Transverse colon (tissue), 4 donors: ENCODE measurements around the gene STAT3.

Experiments
- CTCF ChIP-seq, 5 experiments: fragments of 200-600 bp in 3 of 5; fragments of 450-650 bp in 2 of 5; sonication (generic) in 3 of 5; IDR thresholded peaks; 1 replicate in 2 of 5; 2 replicates in 3 of 5; pipeline ENCODE4 v1.5.1; 2016 to 2017; ENCODE audit warnings: antibody characterized with exemption in 5 of 5, inconsistent platforms in 3 of 5, mild to moderate bottlenecking in 2 of 5, moderate library complexity in 1 of 5
- POLR2A ChIP-seq: fragments of 450-650 bp; IDR thresholded peaks from one replicate; pipeline ENCODE4 v1.6.1; 2016; ENCODE audit warnings: antibody characterized with exemption, mild to moderate bottlenecking, moderate library complexity
- POLR2AphosphoS5 ChIP-seq, 3 donors: sonication (generic); formaldehyde crosslinking; IDR thresholded peaks; one replicate each; pipeline ENCODE4 v1.6.1; 2016; ENCODE audit warnings: antibody characterized with exemption in 3 of 3

- TF ChIP-seq CTCF (IDR thresholded peaks at IDR 0.05) (no peak), POLR2AphosphoS5 (IDR thresholded peaks at IDR 0.05) (no peak), POLR2A (no peak)
Observed at GRCh38 chr17:42274253-42274542, 114.0 kb downstream of the STAT3 start.
